Brain microvascular endothelial cell (primary cell): ENCODE results near the gene TASP1.

Source experiments
- DNase-seq: peaks from one replicate; pipeline ENCODE4 v3.0.0-alpha.2; 2020
- H3K27ac ChIP-seq: fragments of 250-450 bp; sonication (Bioruptor Pico); 2 replicates; pipeline ENCODE4 v1.5.1; 2020; ENCODE audit warnings: mild to moderate bottlenecking, moderate library complexity
- H3K27me3 ChIP-seq: fragments of 250-450 bp; sonication (Bioruptor Pico); replicated peaks from 2 replicates; pipeline ENCODE4 v1.5.1; 2020; ENCODE audit warnings: mild to moderate bottlenecking
- H3K36me3 ChIP-seq: fragments of 250-450 bp; sonication (Bioruptor Pico); replicated peaks from 2 replicates; pipeline ENCODE4 v1.5.1; 2020; ENCODE audit warnings: mild to moderate bottlenecking
- H3K4me3 ChIP-seq: 2 replicates; pipeline ENCODE4 v1.5.1; 2011; ENCODE audit warnings: low read depth, mild to moderate bottlenecking, control low read depth, low read length, moderate library complexity
- CTCF ChIP-seq: IDR thresholded peaks from 2 replicates; pipeline ENCODE4 v1.5.1; 2011; ENCODE audit warnings: low read depth, mild to moderate bottlenecking, moderate library complexity, low read length, control low read depth, inconsistent platforms; ENCODE audit errors: missing control alignments
- in situ Hi-C: cut with HindIII; loops from 2 replicates; pipeline ENCODE4 v1.10.0; 2017; ENCODE audit warnings: low sequenced_read_pairs, low pct_ligation_motif_present

The TASP1 gene

GRCh38 chr20:13638496-13639149 is at the start of gene TASP1:
TASP1 (minus strand) TSS chr20:13638932; CDS start chr20:13630078, 8,854 bp downstream.
- Histone ChIP-seq H3K27me3 (no peaks in the 10 kb centered on the region), H3K36me3 (no peaks in the 10 kb centered on the region), H3K27ac (peak within 1 kb of the TSS; percentile 91), H3K4me3 (peak within 1 kb of the TSS; percentile 95)
- TF ChIP-seq CTCF = no peak
- in situ Hi-C loops = no loop called here
- DNase-seq = peak; percentile 96

DNA sequence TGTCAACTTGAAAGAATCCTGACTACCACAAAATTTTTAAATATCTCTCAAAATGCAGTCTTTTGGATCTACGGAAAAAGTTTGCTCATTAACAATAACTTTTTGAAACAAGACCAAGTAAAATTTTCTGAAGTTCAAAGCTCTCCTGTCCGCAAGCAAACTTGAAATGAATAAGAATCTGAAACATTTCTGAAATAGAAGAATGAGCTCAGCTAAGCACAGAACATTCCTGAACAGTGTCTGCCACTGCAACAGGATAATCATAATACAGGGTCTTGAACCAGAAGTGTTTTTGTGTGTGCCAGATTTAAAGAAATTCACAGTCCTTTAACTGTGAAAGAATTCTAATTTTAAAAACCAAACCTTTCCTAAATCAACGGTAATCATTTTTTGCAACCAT is 49.1 kb upstream of the TASP1 start:
- no peak for TF ChIP-seq CTCF
- Histone ChIP-seq H3K4me3 (no peak overlapping the region), H3K27ac (no peak overlapping the region), H3K27me3 (peaks cover 2% of the 10 kb centered on the region), H3K36me3 (no peaks in the 10 kb centered on the region)
- DNase-seq = no peak
- in situ Hi-C loops = no loop called here

DNA sequence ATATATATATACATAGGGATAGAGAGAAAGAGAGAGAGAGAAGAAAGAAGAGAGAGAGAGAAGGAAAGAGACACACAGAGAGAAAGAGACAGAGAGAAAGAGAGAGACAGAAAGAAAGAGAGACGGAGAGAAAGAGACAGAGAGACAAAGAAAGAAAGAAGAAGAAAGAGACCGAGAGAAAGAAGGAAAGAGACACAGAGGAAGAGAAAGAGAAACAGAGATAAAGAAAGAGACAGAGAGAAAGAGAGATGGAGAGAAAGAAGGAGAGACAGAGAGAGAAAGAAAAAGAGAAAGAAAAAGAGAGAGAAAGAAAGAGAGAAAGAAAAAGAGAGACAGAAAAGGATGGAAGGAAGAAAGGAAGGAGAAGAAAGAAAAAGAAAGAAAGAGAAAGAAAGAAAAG is 46.9 kb upstream of the TASP1 start:
- no peak for TF ChIP-seq CTCF
- Histone ChIP-seq H3K27ac (no peak overlapping the region), H3K27me3 (peaks cover 2% of the 10 kb centered on the region), H3K4me3 (no peak overlapping the region), H3K36me3 (no peaks in the 10 kb centered on the region)
- DNase-seq = no peak
- in situ Hi-C loops = no loop called here

GRCh38 chr20:13684566-13685222 is 46.0 kb upstream of the TASP1 start:
- TF ChIP-seq CTCF = no peak
- no peak for DNase-seq
- H3K27ac ChIP-seq = no peak overlapping the region
- in situ Hi-C loops = no loop called here
- H3K27me3 ChIP-seq = peaks cover 2% of the 10 kb centered on the region
- H3K4me3 ChIP-seq = no peak overlapping the region
- no peaks in the 10 kb centered on the region for H3K36me3 ChIP-seq

- H3K4me3 ChIP-seq = no peak overlapping the region
- peaks cover 2% of the 10 kb centered on the region for H3K27me3 ChIP-seq
- no peak for DNase-seq
- no peak for TF ChIP-seq CTCF
- in situ Hi-C loops = no loop called here
- no peaks in the 10 kb centered on the region for H3K36me3 ChIP-seq
- H3K27ac ChIP-seq = no peak overlapping the region
Measured at GRCh38 chr20:13683833-13684232, 45.1 kb upstream of the TASP1 start.
